T1000 (cell line): Measurements from ENCODE around the gene TFDP1.

Source experiments
- DNase-seq: peaks from one replicate; lab custom pipeline; 2025; ENCODE audit warnings: mixed read lengths; lab: John Stamatoyannopoulos, UW

TFDP1 gene

GRCh38 chr13:113598481-113598880 lies 13.9 kb downstream of the TFDP1 start:
- no peak for DNase-seq

- DNase-seq = no peak
These were observed 14.8 kb downstream of the TFDP1 start for GRCh38 chr13:113599391-113599790.

GRCh38 chr13:113601166-113602070 lies 16.9 kb downstream of the TFDP1 start:
- DNase-seq = no peak

GRCh38 chr13:113602291-113602988 lies 17.9 kb downstream of the TFDP1 start:
- DNase-seq = no peak

- DNase-seq = no peak
These were observed 18.7 kb downstream of the TFDP1 start for GRCh38 chr13:113603116-113603710.

- no peak for DNase-seq
These were observed 19.6 kb downstream of the TFDP1 start for GRCh38 chr13:113604186-113604585.

GRCh38 chr13:113605461-113605860 lies 20.9 kb downstream of the TFDP1 start:
- DNase-seq = no peak

- no peak for DNase-seq
These were observed 21.4 kb downstream of the TFDP1 start for GRCh38 chr13:113605866-113606438.

GRCh38 chr13:113607056-113607888 lies 22.7 kb downstream of the TFDP1 start:
- DNase-seq = no peak

- no peak for DNase-seq
These were observed 23.5 kb downstream of the TFDP1 start for GRCh38 chr13:113607889-113608635.

- DNase-seq = no peak
These were observed 24.5 kb downstream of the TFDP1 start for GRCh38 chr13:113608967-113609533.

GRCh38 chr13:113609616-113610015 lies 25.1 kb downstream of the TFDP1 start:
- DNase-seq = no peak

- no peak for DNase-seq
These were observed 25.7 kb downstream of the TFDP1 start for GRCh38 chr13:113610266-113610665.

GRCh38 chr13:113611996-113612395 lies 27.4 kb downstream of the TFDP1 start:
- no peak for DNase-seq

GRCh38 chr13:113612607-113613006 lies 28.1 kb downstream of the TFDP1 start:
- DNase-seq = no peak

GRCh38 chr13:113613789-113614379 lies 29.3 kb downstream of the TFDP1 start:
- no peak for DNase-seq

- DNase-seq = no peak
These were observed 31.8 kb downstream of the TFDP1 start for GRCh38 chr13:113616281-113616906.

- DNase-seq = no peak
These were observed 32.6 kb downstream of the TFDP1 start for GRCh38 chr13:113616991-113617749.

GRCh38 chr13:113617961-113618360 lies 33.4 kb downstream of the TFDP1 start:
- DNase-seq = no peak
